Urinary bladder (tissue), 2 donors: ENCODE measurements around the gene C2orf68. TPM values are rescaled to one million over a fixed set of nuclear protein-coding genes. Genes with fewer than 3 reads are reported as not detected.

Experiments used
- polyA plus RNA-seq: library from polyadenylated mRNA; stranded (reverse); fragments of 200-250 nt; gene quantifications from one replicate; pipeline ENCODE4 v1.2.3, GENCODE V29; 2013
- small RNA-seq: library from RNA; depleted of rRNA; stranded (forward); fragments of <200 nt; gene quantifications from one replicate; pipeline ENCODE3, GENCODE V24; 2014
- total RNA-seq: library from RNA; depleted of rRNA; stranded (reverse); fragments of >200 nt; gene quantifications from one replicate; pipeline ENCODE4 v1.2.3, GENCODE V29; 2014
- donor health status: healthy.

The C2orf68 gene
- total and polyA plus RNA-seq, 2 donors = 20.0 to 40.8 TPM

Small RNAs within 50 kb of the gene (small RNA-seq; reads per million reads assigned to genes)
- not detected for gene RN7SL126P

Other genes starting within 250 kb of the C2orf68 start
- 89.3 TPM for gene CAPG, start 201.7 kb downstream of the C2orf68 start, total RNA-seq
- 76.0 TPM for gene CAPG, start 201.7 kb downstream of the C2orf68 start, polyA plus RNA-seq
- not detected for gene SH2D6, start 193.4 kb downstream of the C2orf68 start, total RNA-seq
- gene SH2D6, start 193.4 kb downstream of the C2orf68 start, polyA plus RNA-seq = 0.37 TPM
- gene MAT2A, start 72.9 kb downstream of the C2orf68 start, total RNA-seq = 94.8 TPM
- gene MAT2A, start 72.9 kb downstream of the C2orf68 start, polyA plus RNA-seq = 242 TPM
- 42.3 TPM for gene GGCX, start 50.6 kb downstream of the C2orf68 start, total RNA-seq
- 26.4 TPM for gene GGCX, start 50.6 kb downstream of the C2orf68 start, polyA plus RNA-seq
- 14.8 TPM for gene VAMP8, start 34.5 kb downstream of the C2orf68 start, total RNA-seq
- 89.9 TPM for gene VAMP8, start 34.5 kb downstream of the C2orf68 start, polyA plus RNA-seq
- 8.0 TPM for gene VAMP5, start 27.6 kb downstream of the C2orf68 start, total RNA-seq
- 157 TPM for gene VAMP5, start 27.6 kb downstream of the C2orf68 start, polyA plus RNA-seq
- 71.6 TPM for gene RNF181, start 16.3 kb downstream of the C2orf68 start, total RNA-seq
- gene RNF181, start 16.3 kb downstream of the C2orf68 start, polyA plus RNA-seq = 183 TPM
- 6.3 TPM for gene TMEM150A, start 9.4 kb downstream of the C2orf68 start, total RNA-seq
- gene TMEM150A, start 9.4 kb downstream of the C2orf68 start, polyA plus RNA-seq = 39.0 TPM
- gene USP39, start 4.1 kb upstream of the C2orf68 start, total RNA-seq = 32.1 TPM
- 51.7 TPM for gene USP39, start 4.1 kb upstream of the C2orf68 start, polyA plus RNA-seq
- not detected for gene SFTPB, start 56.1 kb upstream of the C2orf68 start, total RNA-seq
- gene SFTPB, start 56.1 kb upstream of the C2orf68 start, polyA plus RNA-seq = not detected
- gene GNLY, start 82.3 kb upstream of the C2orf68 start, total RNA-seq = not detected
- 1.8 TPM for gene GNLY, start 82.3 kb upstream of the C2orf68 start, polyA plus RNA-seq
- 18.3 TPM for gene ATOH8, start 141.9 kb upstream of the C2orf68 start, total RNA-seq
- 49.2 TPM for gene ATOH8, start 141.9 kb upstream of the C2orf68 start, polyA plus RNA-seq